GM21423 (cell line): ENCODE measurements around the gene HSPA8.

Source experiments
- ATAC-seq: cut with Tn5 transposase; IDR thresholded peaks from one replicate; pipeline ENCODE4 v1.9.1; 2021; ENCODE audit warnings: mild to moderate bottlenecking, moderate library complexity; ENCODE audit not compliant: unreplicated experiment

Gene HSPA8

DNA sequence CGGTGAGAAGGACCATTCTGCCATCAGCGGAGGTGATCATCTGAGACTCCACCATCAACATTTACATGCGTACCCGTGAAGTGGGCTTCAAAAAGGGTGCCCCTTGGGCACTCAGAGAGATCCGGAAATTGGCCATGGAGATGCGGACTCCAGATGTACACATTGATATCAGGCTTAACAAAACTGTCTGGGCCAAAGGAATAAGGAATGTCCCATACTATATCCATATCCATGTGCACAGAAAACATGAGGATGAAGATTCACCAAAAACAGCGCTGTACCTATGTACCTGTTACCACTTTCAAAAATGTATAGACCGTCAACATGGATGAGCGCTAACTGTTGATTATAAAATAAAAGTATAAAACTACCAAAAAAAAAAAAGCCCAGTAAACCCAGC lies 10.8 kb downstream of the HSPA8 start:
- no peak for ATAC-seq

DNA sequence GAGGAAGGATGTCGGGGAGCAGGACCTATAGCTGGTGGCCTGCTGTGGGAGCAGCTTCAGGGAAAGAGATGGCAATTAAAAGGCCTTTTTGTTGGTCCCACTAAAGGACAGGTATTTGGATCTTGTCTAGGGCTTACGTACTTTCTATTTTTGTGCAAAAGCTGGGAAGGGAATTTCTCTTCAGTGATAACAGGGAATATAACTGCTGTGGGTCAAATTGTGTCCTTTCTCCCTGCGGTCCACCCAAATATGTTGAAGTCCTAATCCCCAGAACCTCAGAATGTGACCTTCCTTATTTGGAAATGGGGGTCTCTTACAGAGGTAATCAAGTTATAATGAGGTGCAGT lies 14.0 kb downstream of the HSPA8 start:
- ATAC-seq, result no peak

DNA sequence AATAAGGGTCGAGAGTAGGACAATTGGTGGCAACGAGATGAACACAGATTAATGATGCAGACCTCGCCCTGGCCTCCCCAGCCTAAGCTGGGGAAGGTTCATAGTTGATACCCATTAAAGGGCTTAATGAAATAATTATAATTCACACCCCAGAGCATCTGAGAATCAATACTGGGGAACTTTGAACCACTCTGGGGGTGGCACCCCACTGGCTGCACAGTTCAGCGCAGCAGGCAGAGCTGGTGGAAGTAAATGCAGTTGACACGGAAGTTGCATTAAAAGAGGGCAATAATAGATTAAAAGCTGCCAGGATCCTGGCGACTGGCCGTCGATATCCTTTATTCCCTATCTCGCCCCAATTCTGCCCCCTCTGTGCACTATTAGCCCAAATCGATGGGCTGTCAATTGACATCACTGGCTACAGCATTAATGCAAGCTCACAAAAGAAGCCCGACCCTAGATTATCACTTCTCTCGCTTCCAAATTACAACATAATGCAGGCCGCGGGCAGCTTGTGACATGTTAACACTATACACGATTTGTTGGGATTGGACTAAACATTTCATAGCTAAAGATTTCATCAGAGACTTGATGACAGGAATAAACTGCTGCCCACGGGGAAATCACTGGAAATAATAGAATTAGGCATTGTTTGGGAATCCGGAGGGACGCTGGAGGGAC lies 14.5 kb downstream of the HSPA8 start:
- no peak for ATAC-seq

DNA sequence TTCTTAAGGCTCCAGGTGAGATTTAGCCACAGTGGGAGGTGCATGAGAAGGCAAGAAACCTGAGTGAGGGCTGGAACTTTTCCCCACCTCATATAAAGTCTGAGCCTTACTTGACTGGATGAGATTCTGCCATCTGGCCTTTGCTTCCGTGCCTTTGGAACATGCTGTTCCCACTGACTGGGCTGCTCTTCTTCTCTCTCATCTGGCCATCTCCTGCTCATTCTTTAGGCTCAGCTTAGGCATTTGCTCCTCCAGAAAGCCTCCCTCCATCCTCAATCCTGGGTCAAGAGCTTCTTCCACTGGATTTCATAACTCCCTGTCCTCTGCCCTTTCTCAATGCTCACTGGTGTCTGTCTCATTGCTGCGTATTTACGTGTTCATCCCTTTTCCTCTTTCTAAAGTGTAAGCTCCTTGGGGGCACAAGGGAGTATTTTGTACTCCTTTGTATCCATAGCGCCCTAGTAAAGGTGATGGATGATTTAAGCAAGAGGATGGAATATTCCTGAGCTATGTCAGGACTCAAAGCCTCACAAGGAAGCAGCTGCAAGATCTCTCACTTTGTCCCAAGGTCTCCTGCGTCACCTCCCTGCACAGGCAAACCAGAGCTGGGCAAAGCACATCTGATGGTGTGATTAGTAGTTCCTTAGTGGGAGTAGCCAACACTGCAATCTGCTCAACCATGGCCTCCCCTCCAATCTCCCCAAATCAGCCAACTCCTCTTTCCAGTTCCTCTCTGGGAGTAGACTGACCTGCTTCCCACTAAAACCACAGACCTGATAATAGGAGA lies 15.3 kb downstream of the HSPA8 start:
- ATAC-seq, result no peak

DNA sequence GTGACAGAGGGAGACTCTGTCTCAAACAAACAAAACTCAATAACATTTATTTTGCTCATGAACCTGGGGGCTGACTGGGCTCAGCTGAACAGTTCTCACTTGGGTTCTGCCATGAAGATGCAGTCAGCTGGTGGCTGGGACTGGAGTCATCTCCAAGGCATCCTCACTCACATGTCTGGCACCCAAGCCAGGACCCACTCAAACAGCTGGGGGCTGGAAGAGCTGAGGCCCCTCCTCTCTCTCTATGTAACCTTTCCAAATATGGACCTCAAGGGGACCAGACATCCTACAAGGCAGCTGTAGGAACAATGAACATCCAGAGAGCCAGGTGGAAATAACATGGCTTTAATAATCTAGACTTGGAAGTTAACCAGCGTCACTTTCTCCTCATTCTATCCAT lies 16.8 kb downstream of the HSPA8 start:
- ATAC-seq, result no peak

DNA sequence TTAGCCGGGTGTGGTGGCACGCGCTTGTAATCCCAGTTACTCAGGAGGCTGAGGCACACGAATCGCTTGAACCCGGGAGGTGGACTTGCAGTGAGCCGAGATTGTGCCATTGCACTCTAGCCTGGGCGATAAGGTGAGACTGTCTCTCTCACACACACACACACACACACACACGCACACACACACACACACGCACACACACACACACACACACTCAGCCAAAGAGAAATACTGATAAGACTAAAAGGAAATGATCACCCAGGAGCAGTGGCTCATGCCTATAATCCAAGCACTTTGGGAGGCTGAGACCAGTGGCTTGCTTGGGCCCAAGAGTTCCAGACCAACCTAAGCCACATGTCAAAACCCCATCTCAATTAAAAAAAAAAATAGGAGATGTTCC lies 20.8 kb downstream of the HSPA8 start:
- ATAC-seq, result no peak

DNA sequence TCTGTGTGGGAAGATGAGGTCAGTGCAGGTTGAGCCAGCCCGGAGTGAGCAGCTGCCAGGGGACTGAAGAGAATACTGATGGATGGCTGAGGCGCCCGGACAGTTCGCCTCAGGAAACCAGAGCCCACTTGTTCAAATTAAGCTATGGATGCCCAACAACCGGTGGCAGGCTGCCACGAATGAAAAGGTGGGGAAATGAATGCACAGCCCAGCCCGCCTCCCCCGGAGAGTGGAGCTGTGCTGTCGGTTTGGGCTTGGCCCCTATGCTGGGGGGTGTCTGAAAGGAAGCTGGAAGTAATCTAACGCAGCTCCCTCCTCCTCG lies 21.9 kb downstream of the HSPA8 start:
- no peak for ATAC-seq

DNA sequence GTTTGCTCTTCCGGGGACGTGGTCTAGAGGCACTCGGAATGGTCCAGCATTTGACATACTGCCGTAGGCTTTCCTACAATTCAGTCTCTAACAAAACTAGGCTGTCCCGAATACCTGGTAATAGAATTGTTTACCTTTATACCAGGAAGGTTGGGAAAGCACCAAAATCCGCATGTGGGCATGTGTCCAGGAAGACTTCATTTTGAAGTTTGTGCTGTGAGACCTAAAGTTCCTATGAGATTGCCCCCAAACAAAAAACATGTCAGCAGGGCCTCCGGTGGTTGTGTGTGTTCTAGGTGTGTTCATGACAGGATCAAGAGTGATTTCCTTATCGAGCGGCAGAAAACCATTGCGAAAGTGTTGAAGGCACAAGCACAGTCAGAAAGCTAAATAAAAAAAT lies 26.1 kb downstream of the HSPA8 start:
- ATAC-seq, result no peak

DNA sequence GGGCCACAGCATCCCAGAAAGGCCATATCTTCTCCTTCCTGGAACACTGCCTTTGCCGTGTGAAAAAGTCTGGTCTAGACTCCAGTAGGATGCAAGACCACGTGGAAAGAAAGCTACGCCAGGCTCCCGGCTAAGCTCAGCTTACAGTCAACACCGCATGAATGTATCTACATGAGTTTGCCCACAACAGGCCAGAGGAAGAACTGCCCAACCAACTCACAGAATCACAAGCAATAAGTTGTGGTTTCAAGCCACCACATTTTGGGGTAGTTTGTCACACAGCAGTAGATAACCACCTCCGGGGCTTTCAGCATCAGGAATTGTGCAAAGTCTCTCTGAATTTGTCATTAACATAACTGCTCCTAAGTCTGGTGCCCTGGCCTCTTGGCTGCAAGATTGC lies 27.3 kb downstream of the HSPA8 start:
- ATAC-seq, result no peak

DNA sequence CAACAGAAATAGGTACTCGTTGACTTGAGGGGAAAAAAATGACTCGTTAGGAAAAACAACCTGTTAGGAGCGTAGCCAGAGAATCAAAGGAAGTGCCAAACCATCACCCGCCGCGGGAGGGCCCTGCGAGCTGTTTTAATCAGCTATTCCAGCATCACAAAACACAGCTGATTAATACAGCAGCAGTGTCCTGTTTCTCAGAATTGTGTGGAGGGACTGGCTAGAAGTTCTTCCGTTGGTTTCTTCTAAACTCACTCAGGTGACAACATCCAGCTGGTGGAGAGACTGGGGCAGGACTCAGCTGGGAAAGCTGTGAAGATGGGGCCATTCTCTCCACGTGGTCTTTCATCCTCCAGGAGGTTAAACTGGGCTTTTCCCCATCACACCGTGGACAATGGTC lies 28.0 kb downstream of the HSPA8 start:
- no peak for ATAC-seq

DNA sequence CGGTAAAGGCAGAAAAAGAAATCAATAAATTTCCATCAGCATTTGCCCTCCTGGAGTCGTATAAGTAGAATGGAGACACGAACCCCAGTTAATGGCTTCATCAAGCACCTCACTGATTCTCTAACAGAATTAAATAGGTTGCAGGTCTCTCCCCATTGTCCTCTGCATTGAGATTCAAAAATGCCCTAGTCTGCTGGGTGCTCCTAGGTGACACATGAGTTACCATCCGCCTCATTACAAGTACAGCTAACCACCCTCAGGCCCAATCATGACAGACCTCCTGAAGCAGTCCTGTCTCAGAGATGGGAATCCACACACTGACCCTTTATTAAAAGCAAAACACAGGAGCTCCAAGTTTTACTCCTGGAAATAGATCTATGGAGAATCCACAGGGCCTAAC lies 31.4 kb downstream of the HSPA8 start:
- ATAC-seq, result no peak

DNA sequence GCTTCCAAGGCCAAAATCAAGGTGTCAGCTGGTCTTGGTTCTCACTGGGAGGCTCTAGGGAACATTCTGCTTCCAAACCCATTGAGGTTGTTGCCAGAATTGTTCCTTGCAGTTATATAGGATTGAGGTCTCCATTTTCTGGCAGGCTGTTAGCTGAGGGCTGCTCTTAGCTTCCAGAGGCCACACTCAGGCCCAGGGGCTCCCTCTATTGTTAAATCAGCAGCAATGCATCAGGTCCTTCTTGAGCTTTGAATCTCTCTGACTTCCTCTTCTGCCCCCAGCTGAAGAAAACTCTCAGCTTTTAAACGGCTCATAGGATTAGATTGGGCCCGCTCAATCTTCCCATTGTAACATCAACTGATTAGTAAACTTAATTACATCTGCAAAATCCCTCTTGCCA lies 41.0 kb downstream of the HSPA8 start:
- no peak for ATAC-seq

DNA sequence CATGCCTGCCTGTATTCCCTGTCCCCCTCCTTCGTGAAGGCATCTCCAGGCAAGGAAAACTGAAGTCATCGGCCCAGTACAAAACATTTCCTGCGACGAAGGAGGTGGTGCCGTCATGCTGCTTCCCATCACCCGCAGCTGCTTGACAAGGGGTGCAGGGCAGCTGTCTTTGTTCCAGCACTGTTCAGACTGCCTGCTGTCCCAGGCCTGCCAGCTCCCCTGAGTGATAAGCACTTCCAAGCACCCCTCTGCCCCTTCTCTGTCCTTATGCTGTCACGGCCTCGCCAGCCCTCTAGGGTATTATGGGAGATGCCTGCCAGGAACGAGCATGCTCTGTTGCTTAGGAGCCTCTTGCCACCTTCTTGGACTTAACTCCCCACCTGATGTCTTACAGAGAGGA lies 43.2 kb downstream of the HSPA8 start:
- no peak for ATAC-seq

DNA sequence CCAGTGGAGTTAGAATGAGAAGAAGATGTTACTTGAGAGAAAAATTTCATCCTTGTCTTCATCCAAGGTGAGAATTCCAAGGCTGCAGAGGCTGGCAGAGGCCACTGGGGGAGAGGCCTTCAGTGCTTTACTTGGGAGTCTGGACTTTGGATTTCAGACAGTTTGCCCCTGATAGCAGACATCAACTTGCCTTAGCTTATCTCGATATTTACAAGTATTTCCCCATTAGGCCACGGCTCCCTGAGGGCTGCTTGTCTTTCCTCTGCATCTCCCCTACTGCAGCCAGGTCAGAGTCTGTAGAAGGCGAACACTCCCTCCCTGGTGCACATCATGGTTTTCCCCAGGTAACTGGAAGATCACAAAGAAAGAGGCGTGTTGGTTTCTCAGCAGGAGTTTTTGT lies 50.4 kb downstream of the HSPA8 start:
- no peak for ATAC-seq
